PFSK-1 (cell line): Measurements from ENCODE around the gene FPR3.

Source experiments
- POLR2AphosphoS5 ChIP-seq: IDR thresholded peaks from 2 replicates; pipeline ENCODE4 v1.6.1; 2012; ENCODE audit warnings: low read depth, mild to moderate bottlenecking, control low read depth, low read length, moderate library complexity
- SIN3A ChIP-seq: IDR thresholded peaks from 2 replicates; pipeline ENCODE4 v1.6.1; 2012; ENCODE audit warnings: mild to moderate bottlenecking, low read length, moderate library complexity, borderline replicate concordance; ENCODE audit not compliant: insufficient read depth
- TAF1 ChIP-seq: IDR thresholded peaks from 2 replicates; pipeline ENCODE4 v1.6.1; 2012; ENCODE audit warnings: low read length, control low read depth, borderline replicate concordance; ENCODE audit not compliant: insufficient read depth
- TF ChIP-seq, protein P1 (sequence below), 2 experiments: IDR thresholded peaks; 2 replicates each; pipeline versions ENCODE4 v1.6.1 to v1.8.0; 2011 to 2012; ENCODE audit warnings: low read depth in 2 of 2, low read length in 2 of 2, control low read depth in 1 of 2, inconsistent platforms in 1 of 2, mild to moderate bottlenecking in 1 of 2, moderate library complexity in 1 of 2; ENCODE audit not compliant: insufficient read depth in 1 of 2

DNA sequence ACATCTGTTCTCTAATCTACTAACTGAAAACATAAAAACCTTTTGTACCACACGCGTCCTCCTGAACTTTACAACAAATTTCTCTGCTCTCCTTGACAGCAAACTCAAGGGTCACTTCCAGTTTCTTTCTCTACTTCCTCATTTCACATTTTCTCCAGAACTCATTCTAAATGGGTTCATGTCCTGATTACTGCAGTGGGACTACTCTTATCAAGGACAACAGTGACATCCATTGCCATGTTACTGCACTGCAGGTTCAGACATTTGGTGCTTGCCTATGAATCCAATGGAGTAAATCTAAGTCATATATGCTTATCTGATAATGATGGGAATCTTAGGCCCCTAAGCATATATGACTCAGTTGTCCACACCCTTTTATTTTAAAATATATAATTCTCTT lies 35.3 kb downstream of the FPR3 start:
- TF ChIP-seq, protein P1, sequence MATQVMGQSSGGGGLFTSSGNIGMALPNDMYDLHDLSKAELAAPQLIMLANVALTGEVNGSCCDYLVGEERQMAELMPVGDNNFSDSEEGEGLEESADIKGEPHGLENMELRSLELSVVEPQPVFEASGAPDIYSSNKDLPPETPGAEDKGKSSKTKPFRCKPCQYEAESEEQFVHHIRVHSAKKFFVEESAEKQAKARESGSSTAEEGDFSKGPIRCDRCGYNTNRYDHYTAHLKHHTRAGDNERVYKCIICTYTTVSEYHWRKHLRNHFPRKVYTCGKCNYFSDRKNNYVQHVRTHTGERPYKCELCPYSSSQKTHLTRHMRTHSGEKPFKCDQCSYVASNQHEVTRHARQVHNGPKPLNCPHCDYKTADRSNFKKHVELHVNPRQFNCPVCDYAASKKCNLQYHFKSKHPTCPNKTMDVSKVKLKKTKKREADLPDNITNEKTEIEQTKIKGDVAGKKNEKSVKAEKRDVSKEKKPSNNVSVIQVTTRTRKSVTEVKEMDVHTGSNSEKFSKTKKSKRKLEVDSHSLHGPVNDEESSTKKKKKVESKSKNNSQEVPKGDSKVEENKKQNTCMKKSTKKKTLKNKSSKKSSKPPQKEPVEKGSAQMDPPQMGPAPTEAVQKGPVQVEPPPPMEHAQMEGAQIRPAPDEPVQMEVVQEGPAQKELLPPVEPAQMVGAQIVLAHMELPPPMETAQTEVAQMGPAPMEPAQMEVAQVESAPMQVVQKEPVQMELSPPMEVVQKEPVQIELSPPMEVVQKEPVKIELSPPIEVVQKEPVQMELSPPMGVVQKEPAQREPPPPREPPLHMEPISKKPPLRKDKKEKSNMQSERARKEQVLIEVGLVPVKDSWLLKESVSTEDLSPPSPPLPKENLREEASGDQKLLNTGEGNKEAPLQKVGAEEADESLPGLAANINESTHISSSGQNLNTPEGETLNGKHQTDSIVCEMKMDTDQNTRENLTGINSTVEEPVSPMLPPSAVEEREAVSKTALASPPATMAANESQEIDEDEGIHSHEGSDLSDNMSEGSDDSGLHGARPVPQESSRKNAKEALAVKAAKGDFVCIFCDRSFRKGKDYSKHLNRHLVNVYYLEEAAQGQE (IDR thresholded peaks at IDR 0.05; ENCODE audit: insufficient read depth in 1 of 2, low read depth in 2 of 2, low read length in 2 of 2), result no peak
- TF ChIP-seq SIN3A (no peak), TAF1 (no peak), POLR2AphosphoS5 (no peak)
